ENCODE results near the gene ETS2. TPM values are rescaled to one million over a fixed set of nuclear protein-coding genes. Genes with fewer than 3 reads are reported as not detected.

The ETS2 gene
- total and polyA plus RNA-seq, 2 donors (not counting 1 experiment from before 2014, with no cell fraction given), result 1.9 to 5.6 TPM

DNA sequence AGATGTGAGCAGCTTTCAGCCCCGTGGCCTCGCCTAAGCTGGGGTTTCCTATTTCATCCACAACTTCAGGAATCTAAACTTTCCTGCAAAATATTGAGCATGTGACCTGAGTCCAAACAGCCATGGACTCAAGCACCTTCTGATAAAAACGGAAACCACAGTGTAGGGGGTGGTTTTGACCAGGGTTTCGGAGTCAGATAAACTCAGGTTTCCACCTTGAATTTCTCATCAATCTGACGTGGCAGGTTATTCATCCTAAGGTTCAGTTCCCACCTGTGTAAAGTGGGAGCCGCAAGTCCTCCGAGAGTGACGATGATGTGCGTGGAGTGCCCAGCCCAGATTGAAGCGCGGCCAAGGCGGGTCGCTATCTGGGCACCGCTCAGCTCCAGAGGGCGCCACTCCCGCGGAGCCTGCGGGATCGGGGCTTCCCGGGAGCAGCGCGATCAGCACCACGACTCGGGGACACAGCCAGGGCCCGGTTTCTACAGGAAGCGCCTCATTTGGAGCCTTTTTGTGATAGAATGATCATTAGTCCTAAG, 871 bp upstream of the ETS2 start:
- intact Hi-C loops (cut with micrococcal nuclease), result loop anchor here (2.0 kb wide), 1 partner anchor 38 kb away; no protein-coding TSS in a partner anchor
- Mint-ChIP-seq H3K27me3 (peaks cover 38% of the 10 kb centered on the region), H3K9me3 (ENCODE audit: insufficient read depth) (no peaks in the 10 kb centered on the region), H3K4me1 (peaks cover 24% of the 10 kb centered on the region), H3K27ac (no peak overlapping the region), H3K4me3 (peak overlapping the region; percentile 81)
- no peak for DNase-seq
- ChIA-PET CTCF (interaction anchor here (0.7 to 1.0 kb wide), 2 partner anchors 36 to 310 kb away, joined by 3 read pairs; no protein-coding TSS in a partner anchor), POLR2A (no interaction called here)
- Histone ChIP-seq H3K4me3 (ENCODE audit: control extremely low read depth in 1 of 5, extremely low read depth in 1 of 5, insufficient read depth in 1 of 5, low read depth in 2 of 5, low read length in 4 of 5) (peak overlapping the region; percentile 50 to 74 (median 65)), H3K27me3 (replicated peaks in 1 of 4; ENCODE audit: control extremely low read depth in 1 of 4, control insufficient read depth in 3 of 4, insufficient read depth in 4 of 4, low read length in 3 of 4) (peaks cover 0 to 23% (median 11%) of the 10 kb centered on the region in 4 experiments), H3K4me1 (ENCODE audit: control insufficient read depth in 2 of 2, insufficient read depth in 2 of 2, low read length in 2 of 2) (peaks cover 15 to 23% of the 10 kb centered on the region in 2 donors), H3K27ac (ENCODE audit: low read length in 2 of 2) (no peak overlapping the region), H2AFZ (ENCODE audit: insufficient read depth, low read depth, low read length, poor library complexity, severe bottlenecking) (peak overlapping the region; percentile 96), H3K36me3 (replicated peaks in 1 of 2; ENCODE audit: control extremely low read depth in 1 of 2, control insufficient read depth in 1 of 2, extremely low read depth in 1 of 2, insufficient read depth in 2 of 2, low read length in 1 of 2) (no peaks in the 10 kb centered on the region), H3K9ac (ENCODE audit: low read length) (peak overlapping the region; percentile 78), H3K9me3 (ENCODE audit: control extremely low read depth in 1 of 3, control insufficient read depth in 2 of 3, insufficient read depth in 1 of 3, low read length in 2 of 3) (peaks cover 0 to 3% (median 0%) of the 10 kb centered on the region in 3 donors), H4K20me1 (ENCODE audit: control insufficient read depth, insufficient read depth, low read length, poor library complexity, severe bottlenecking) (no peaks in the 10 kb centered on the region), H3K79me2 (ENCODE audit: control insufficient read depth, insufficient read depth, low read length) (no peaks in the 10 kb centered on the region), H3K4me2 (replicated peaks; ENCODE audit: low read depth, low read length, poor library complexity, severe bottlenecking) (peak overlapping the region; percentile 96)
- TF ChIP-seq, protein P1, sequence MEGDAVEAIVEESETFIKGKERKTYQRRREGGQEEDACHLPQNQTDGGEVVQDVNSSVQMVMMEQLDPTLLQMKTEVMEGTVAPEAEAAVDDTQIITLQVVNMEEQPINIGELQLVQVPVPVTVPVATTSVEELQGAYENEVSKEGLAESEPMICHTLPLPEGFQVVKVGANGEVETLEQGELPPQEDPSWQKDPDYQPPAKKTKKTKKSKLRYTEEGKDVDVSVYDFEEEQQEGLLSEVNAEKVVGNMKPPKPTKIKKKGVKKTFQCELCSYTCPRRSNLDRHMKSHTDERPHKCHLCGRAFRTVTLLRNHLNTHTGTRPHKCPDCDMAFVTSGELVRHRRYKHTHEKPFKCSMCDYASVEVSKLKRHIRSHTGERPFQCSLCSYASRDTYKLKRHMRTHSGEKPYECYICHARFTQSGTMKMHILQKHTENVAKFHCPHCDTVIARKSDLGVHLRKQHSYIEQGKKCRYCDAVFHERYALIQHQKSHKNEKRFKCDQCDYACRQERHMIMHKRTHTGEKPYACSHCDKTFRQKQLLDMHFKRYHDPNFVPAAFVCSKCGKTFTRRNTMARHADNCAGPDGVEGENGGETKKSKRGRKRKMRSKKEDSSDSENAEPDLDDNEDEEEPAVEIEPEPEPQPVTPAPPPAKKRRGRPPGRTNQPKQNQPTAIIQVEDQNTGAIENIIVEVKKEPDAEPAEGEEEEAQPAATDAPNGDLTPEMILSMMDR (IDR thresholded peaks at IDR 0.05), result no peak
- no peak for TF ChIP-seq EZH2 (IDR thresholded peaks at IDR 0.05; ENCODE audit: borderline replicate concordance, insufficient read depth, low read depth, low read length, poor library complexity, severe bottlenecking)
- no peak for ATAC-seq (ENCODE audit: low read depth)
- 1% methylated on average over 23 of the region's 26 CpGs for WGBS (ENCODE audit: insufficient coverage)
